ENCODE results near the gene PPFIA2. TPM values are rescaled to one million over a fixed set of nuclear protein-coding genes. Genes with fewer than 3 reads are reported as not detected.
"Not testable (repeated sequence)": the region's sequence is repeated elsewhere in the genome, so short reads cannot be mapped to it uniquely, and the experiment has no call there.

Gene PPFIA2
- total and polyA plus RNA-seq, 7 donors: 0.04 to 1.2 (median 0.25) TPM

- Histone ChIP-seq H3K27me3 (ENCODE audit: insufficient read depth in 3 of 3, low read length in 2 of 3) (no peaks in the 10 kb centered on the region), H3K36me3 (ENCODE audit: insufficient read depth in 1 of 2, low read depth in 1 of 2) (no peaks in the 10 kb centered on the region), H3K4me1 (no peaks in the 10 kb centered on the region), H3K27ac (no peak overlapping the region), H3K9me3 (no peaks in the 10 kb centered on the region), H3K4me3 (no peak overlapping the region)
- intact Hi-C loops (cut with DNase I): no loop called here
- TF ChIP-seq CTCF (IDR thresholded peaks at IDR 0.05): no peak
- ATAC-seq: no peak
- no peak for DNase-seq
- 39 to 67% (median 53%) methylated on average over 1 of the region's 1 CpG for WGBS, 3 donors
These were observed 67.1 kb downstream of the PPFIA2 start for GRCh38 chr12:81692008-81692407.

- Histone ChIP-seq H3K36me3 (ENCODE audit: insufficient read depth in 1 of 2, low read depth in 1 of 2) (no peaks in the 10 kb centered on the region), H3K9me3 (no peaks in the 10 kb centered on the region), H3K27me3 (ENCODE audit: insufficient read depth in 3 of 3, low read length in 2 of 3) (no peaks in the 10 kb centered on the region), H3K4me1 (no peaks in the 10 kb centered on the region), H3K4me3 (no peak overlapping the region), H3K27ac (no peak overlapping the region)
- DNase-seq: no peak
- WGBS, 3 donors: 30 to 45% (median 44%) methylated on average over 1 of the region's 1 CpG
- intact Hi-C loops (cut with DNase I): no loop called here
- ATAC-seq: no peak
- no peak for TF ChIP-seq CTCF (IDR thresholded peaks at IDR 0.05)
These were observed 75.3 kb downstream of the PPFIA2 start for GRCh38 chr12:81683881-81684280.

GRCh38 chr12:81679614-81680013, 79.5 kb downstream of the PPFIA2 start:
- no peak for ATAC-seq
- whole genome bisulfite sequencing, 3 donors: 78 to 82% (median 80%) methylated on average over 2 of the region's 2 CpGs

GRCh38 chr12:81670759-81671158, 88.4 kb downstream of the PPFIA2 start:
- intact Hi-C loops (cut with DNase I): no loop called here
- no peaks in the 10 kb centered on the region for H3K27me3 ChIP-seq (ENCODE audit: insufficient read depth in 3 of 3, low read length in 2 of 3)
- no peaks in the 10 kb centered on the region for H3K4me1 ChIP-seq
- no peak overlapping the region for H3K27ac ChIP-seq
- no peaks in the 10 kb centered on the region for H3K9me3 ChIP-seq
- no peaks in the 10 kb centered on the region for H3K36me3 ChIP-seq (ENCODE audit: insufficient read depth in 1 of 2, low read depth in 1 of 2)
- ATAC-seq (no peak), DNase-seq (no peak)
- H3K4me3 ChIP-seq: no peak overlapping the region
- no peak for TF ChIP-seq CTCF (IDR thresholded peaks at IDR 0.05)

More at GRCh38 chr12:81679614-81680013, 79.5 kb downstream of the PPFIA2 start:
- H3K27me3 ChIP-seq (ENCODE audit: insufficient read depth in 3 of 3, low read length in 2 of 3): no peaks in the 10 kb centered on the region
- no peaks in the 10 kb centered on the region for H3K36me3 ChIP-seq (ENCODE audit: insufficient read depth in 1 of 2, low read depth in 1 of 2)
- no peaks in the 10 kb centered on the region for H3K4me1 ChIP-seq
- no peak overlapping the region for H3K4me3 ChIP-seq
- no peak overlapping the region for H3K27ac ChIP-seq
- no peaks in the 10 kb centered on the region for H3K9me3 ChIP-seq
- DNase-seq: no peak
- TF ChIP-seq CTCF (IDR thresholded peaks at IDR 0.05): no peak
- intact Hi-C loops (cut with DNase I): no loop called here

- 8 to 24% (median 17%) methylated on average over 1 of the region's 1 CpG for WGBS, 3 donors
- intact Hi-C loops (cut with DNase I): no loop called here
These were observed 90.7 kb downstream of the PPFIA2 start for GRCh38 chr12:81668475-81668874.

GRCh38 chr12:81659310-81659709, 99.8 kb downstream of the PPFIA2 start:
- intact Hi-C loops (cut with DNase I); ATAC-seq; H3K36me3 ChIP-seq (ENCODE audit: insufficient read depth in 1 of 2, low read depth in 1 of 2); DNase-seq; H3K27me3 ChIP-seq (ENCODE audit: insufficient read depth in 3 of 3, low read length in 2 of 3); H3K4me3 ChIP-seq; H3K27ac ChIP-seq; H3K9me3 ChIP-seq; H3K4me1 ChIP-seq: not testable (repeated sequence)
- 82 to 93% (median 90%) methylated on average over 6 of the region's 6 CpGs for WGBS, 3 donors

More at GRCh38 chr12:81668475-81668874, 90.7 kb downstream of the PPFIA2 start:
- no peak overlapping the region for H3K27ac ChIP-seq
- H3K4me3 ChIP-seq: no peak overlapping the region
- H3K27me3 ChIP-seq (ENCODE audit: insufficient read depth in 3 of 3, low read length in 2 of 3): no peaks in the 10 kb centered on the region
- no peaks in the 10 kb centered on the region for H3K36me3 ChIP-seq (ENCODE audit: insufficient read depth in 1 of 2, low read depth in 1 of 2)
- TF ChIP-seq CTCF (IDR thresholded peaks at IDR 0.05): no peak
- H3K4me1 ChIP-seq: no peaks in the 10 kb centered on the region
- no peaks in the 10 kb centered on the region for H3K9me3 ChIP-seq
- DNase-seq (no peak), ATAC-seq (no peak)

Measured in psoas muscle (tissue), 8 donors.